Fibroblast of skin of back (primary cell): ENCODE measurements around the gene APOC3.

Experiments used
- DNase-seq: peaks from one replicate; pipeline ENCODE4 v3.0.0-alpha.2; 2013

Gene APOC3

DNA sequence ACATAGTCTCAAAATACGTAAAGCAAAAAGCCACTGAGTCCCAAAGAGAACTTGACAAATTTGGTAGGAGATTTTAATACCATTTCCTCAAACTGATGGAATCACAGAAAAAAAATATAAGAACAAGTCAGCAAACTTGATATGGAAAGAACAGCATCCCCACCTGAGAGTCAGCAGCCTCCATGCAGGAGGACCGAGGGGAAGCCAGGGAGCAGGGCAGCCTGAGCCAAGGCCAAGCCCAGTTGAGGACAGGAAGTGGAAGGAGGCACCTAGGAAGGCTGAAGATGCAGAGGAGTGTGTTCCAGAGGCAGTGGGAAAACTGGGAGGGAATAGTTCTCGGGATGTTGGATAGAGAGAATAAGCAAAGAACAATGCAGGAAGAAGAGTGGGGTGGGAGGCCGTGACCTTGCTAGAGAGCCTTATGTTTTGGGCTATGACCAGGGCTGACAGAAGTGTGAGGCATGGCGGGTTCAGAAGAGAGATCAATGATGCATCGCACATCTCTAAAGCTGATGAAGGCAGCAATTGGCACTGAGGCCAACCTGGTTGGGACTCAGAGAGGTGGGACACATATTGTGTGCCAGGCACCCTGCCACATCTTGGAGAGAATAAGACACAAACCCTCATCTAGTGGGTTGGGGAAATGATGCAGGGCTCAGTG is 22.0 kb upstream of the APOC3 start:
- DNase-seq, result no peak

DNA sequence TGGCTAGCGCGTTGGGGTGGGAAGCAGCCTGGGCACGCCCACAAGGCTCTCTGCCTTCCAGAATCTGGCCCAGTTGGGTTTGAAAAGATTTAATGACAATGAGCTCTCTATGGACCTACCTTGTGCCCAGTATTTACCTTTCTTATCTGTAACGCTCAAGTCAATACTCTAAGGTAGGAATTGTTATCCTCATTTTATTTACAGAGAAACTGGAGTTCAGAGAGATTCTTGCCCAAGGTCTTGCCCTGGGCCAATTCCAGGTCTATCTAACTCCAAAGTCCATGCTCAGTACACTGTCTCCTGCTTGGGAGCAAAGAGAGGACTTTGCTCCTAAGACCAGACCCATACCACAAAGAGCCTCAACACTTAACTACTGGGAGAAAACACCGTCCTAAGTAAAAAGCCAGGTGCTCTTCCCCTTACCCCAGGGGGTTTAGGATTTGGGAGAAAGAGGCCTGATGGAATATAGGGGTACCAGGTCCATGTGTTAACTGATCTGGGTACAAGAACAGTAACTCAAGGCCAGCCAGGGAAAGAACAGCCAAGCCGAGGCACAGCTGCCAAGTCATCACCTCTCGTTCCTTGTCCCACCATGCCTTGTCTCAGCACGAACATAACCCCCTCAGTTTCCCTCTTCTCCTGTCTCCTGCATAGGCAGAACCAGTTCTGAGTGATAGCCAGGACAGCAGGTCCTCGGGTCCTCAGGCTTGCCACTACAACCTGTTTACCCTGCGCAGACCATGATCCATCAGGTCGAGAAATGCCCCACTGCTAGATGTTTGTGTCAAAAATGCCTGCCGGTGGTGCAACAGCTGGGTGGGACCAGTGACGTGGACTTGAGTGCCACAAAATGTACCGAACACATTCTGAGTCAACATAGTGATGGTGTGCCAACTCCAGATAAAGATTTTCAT is 21.2 kb upstream of the APOC3 start:
- DNase-seq, result no peak

DNA sequence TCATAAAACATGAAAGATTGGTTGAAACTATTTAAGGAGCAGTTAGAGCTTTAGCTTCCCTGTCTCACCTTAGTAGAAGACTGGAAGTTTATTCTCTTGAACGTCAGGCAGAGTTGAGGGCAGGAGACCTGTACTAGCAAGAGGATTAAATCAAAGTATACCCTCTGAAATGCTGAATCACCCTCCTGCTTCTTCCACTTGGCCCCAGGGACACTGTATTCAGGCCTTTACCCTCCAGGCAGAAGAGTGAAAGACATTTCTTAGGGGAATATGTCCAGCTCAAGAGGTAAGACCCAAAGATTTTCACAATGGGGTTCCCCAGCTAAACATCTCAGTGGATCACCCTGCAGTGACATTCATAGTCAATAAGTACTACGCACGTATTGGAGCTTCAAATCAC is 18.5 kb upstream of the APOC3 start:
- no peak for DNase-seq

DNA sequence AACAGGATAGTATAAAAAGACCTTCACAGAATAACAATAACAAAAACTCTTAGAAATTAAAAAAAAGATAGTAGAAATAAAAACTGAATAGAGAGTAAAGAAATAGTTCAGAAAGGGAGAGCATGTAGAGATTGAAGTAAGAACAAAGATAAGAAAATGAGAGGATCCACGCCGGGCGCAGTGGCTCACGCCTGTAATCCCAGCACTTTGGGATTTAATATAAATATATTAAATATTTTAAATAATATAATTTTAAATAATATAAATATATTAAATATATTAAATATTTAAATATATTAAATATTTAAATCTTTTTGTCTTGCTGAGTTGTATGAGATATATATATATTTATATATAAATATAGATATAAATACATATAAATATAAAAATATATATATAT is 17.6 kb upstream of the APOC3 start:
- no peak for DNase-seq

DNA sequence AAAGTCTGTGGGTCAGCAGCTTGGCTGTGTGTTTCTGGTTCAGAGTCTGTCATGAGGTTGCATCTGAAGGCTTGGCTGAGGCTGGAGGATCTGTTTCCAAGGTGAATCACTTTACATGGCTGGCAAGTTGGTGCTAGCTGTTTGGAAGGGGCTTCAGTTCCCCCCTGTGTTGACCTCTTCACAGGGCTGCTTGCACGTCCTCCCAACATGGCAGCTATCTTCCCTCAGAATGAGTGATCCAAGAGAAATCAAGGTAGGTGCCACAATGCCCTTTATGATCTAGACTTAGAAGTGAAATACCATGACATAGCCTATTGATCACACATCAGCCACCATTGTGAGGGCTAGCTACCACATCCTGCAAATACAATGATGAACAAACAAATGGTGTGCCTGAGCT is 16.5 kb upstream of the APOC3 start:
- DNase-seq, result no peak

DNA sequence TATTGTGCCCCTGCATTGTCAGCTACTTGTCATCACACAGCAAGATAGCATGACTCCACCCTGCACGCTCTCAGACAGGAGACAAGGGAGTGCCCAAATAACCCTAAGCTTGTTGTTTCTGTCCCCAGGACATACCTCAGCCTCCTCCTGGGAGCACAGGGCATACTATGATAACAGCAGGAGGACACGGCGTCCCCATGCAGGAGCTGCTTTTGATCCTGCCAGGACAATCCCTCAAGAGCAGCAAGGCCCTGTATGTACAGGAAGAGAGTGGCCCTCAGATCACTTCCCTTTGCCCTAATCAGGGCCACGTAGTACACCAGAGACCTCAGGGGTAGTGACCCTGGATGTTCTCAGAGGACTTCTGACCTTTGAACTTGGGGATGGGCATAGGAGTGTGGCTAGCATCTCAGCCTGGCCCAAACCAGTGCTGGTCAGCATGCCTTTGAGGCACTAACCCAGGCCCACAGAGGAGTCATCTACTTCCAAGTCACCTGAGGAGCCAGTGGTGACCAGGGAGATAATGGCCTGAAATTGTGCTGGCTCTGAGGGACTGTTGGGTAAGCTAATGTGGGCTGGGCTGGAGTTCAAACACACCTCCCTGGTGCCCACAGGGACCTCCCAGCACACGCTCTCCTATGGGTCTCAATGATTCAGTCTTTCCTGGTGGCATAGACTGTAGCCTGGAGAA is 15.8 kb upstream of the APOC3 start:
- DNase-seq, result no peak

DNA sequence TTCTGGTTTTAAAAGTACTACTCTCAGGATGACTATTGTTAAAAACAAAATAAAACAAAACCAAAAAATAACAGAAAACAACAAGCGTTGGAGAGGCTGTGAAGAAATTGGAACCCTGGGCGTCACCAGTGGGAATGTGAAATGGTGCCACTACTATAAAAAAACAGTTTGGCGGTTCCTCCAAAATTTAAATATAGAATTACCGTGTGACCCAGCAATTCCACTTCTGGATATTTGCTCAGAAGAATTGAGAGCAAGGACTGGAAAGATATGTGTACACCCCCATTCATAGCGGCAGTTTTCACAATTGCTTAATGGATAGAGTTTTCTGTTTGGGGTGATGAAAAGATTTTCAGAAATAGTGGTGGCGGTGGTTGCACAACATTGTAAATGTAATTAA is 15.2 kb upstream of the APOC3 start:
- no peak for DNase-seq

DNA sequence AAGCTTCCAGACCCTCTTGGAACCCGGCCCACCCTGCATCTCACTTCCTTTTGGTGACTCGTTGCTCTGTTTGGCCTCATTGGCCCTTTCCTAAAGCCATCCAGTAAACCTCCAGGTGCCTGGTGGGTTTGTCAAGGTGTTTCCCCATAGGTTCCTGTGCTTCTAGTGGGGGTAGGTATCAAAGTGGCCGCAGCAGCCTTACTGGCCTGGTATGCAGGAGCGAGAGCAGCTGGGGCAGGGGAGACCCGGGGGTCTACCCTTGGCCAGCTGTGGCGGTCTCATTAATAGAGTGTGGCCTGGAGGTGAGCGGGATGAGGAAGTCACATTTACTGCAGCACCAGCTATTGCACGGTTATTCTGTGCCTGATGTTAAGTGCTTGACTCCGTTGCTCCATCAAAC is 10.7 kb upstream of the APOC3 start:
- no peak for DNase-seq

DNA sequence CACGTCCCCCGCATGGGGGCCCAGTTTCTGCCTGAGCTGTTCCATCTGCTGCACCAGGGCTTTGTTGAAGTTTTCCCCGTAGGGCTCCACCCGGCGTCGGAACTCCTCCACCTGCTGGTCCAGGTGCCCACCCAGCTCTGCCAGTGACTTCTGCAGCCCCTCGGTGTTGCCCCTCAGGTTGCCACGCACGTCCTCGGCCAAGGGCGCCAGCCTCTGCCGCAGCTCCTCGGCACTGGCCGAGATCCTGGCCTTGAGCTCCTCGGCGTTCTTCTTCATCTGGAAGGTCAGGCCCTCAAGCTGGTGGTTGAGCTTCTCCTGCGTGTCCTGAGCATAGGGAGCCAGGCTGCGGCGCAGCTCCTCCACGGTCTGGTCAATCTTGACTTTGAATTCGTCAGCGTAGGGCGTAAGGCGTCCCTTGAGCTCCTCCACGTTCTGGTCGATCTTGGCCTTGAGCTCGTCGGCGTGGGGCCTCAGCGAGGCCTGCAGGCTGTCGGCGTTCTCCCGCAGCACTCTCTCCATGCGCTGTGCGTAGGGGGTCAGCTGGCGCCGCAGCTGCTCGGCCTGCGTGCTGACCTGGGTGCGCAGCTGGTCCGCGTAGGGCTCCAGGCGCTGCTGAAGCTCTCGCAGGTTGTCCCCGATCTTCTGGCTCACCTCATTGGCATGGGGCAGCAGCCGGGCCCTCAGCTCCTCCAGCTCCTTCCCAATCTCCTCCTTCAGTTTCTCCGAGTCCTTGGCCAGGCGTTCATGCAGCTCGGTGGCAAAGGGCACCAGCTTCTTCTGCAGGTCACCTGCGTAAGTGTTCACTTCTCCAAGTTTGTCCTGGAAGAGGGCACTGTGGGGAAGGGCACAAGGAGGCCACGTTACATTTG is 8.4 kb upstream of the APOC3 start:
- DNase-seq, result no peak

DNA sequence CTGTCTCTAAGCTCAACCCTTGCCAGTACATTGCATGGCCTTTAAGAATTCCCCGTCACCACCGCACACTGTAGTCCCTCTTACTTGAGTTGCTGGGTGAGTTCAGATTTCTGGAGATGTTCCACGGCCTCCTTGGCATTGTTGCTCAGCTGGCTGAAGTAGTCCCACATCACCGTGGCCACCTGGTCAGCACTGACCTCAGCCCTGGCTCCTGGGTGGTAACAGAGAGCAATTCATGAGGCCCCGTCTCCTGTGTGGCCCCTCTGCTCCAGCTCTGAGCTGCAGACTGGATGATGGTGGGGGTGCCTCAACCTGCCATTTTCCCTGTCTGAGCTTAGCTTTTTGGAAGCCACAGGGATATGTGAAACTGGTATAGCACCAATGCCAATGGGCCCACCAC is 7.1 kb upstream of the APOC3 start:
- DNase-seq, result no peak

DNA sequence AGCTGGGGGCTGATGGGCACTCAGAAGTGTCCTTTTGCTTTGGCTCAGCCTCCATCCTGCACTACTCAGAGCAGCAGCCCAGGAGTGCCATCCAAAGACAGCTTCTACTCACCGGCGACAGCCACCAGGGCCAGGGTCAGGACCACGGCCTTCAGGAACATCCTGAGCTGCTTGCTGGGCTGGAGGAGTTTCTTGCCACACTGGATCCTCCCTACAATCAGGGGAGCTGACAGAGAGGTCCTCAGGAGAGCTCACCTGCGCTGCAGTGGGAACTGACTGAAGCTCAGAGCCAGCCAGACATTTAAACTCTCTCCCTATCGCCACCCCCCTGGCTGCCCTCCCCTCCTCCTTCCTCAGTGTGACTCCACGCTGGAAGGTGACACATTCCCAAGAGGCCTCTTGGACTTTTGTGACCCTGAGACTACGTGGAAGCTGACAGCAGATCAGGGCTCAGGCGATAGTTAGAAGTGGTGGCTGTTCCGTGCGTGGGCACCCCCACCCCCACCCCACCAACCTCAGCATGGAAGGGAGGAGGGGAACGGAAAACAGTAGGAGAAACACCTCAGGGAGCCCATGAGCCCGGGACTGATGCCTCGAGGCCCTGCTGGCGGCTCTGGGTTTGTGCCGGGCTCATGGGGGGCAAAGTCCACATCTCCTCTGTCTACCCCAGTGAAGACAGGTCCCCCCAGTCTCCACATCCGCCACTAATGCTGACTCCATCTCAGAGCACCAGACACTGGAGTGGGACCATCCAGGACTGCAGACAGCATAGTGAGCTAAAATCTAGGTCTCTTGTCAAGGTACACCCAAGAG is 6.5 kb upstream of the APOC3 start, which contains the start of gene APOA4:
TSS of gene APOA4 (minus strand) at position 274 of the 813 bp plus-strand sequence. CDS start at position 161, 113 bp downstream.
- DNase-seq, result no peak

DNA sequence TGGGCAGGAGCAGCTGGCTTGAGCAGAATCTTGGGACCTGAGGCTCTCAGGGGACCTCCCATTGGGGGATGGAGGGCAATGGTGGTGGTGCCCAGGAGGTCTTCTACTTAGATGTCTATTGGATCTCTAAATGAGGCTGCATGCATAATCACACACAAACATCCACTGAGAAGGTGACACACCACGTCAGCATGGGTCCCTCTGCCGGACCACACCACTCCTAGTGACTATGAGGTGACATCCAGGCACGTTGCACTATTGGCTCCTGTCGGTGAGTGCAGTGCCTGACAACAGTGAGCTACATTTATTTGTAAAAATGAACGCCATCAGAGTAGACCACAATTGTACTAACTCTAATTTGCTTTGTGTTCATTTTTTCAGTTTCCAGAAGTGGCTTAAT is 4.3 kb upstream of the APOC3 start:
- DNase-seq, result no peak

DNA sequence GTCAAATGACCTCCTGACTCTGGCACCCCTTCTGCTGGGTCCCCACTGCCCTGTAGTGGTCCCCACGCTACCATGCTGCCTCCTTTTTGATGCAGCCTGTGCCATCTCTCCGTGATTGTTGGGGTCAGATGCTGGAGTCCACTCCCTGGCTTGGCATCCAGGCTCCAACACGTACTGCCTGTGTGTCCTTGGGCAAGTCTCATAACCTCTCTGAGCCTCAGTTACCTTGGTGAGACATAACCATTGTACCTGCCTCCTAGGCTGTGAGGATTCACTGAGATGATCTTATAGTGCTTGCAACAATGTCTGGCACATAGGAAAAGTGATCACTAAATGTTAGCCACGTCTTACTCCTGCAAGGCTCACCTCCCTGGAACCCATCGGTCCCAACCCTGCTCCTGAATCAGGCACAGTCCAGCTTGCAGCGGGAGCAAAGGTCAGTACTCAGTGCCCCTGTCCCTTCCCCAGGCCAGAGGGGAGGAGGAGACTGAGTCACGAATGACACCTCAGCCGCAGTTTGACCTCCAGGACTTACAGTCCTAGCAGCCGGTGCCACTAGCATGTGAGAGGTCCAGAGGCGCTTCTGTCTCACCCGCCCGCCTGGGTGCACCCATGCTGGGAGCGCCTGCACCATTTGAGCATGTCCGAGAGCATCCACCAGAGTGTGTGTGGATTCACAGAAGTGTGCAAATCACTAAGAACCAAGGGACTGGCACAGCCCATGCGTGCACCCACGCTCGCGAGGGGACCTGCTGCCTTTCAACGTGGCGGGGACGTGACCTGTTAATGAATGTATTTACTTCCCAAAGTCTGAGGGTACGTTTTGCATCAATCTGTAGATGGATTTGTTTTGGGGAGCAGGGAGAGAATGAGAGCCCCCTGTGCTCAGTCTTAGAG is 3.6 kb upstream of the APOC3 start:
- DNase-seq, result no peak

DNA sequence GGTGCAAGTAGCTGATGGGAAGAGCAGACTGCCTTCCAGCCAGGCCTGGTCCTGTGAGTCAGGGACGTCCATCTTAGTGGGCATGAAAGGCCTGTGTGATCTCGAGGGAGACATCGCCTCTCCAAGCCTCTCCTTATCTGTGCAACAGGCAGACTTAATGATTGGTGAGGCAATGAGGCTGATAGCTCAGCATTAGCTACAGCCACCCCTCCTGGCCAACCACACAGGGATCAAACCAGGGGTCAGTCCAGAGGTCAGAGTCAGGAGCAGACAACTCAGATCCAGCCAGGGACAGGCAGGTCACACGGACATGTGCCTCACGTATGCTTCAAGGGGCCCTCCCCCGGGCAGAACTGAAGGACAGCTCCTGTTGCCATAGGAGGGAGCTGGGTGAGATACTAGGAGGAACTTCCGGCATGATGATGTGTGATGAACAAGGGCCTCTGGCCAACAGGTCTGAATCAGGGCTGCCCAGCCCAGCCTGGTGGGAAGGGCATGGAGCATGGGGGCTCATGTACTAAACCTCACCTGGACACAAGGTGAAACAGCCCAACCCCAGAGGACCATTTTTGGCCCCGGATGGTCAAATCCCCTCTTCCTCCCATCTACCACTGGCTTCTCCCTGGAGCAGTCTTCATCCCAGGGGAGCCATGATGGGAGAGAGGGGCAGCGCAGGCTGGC is 2.8 kb upstream of the APOC3 start:
- DNase-seq, result no peak

DNA sequence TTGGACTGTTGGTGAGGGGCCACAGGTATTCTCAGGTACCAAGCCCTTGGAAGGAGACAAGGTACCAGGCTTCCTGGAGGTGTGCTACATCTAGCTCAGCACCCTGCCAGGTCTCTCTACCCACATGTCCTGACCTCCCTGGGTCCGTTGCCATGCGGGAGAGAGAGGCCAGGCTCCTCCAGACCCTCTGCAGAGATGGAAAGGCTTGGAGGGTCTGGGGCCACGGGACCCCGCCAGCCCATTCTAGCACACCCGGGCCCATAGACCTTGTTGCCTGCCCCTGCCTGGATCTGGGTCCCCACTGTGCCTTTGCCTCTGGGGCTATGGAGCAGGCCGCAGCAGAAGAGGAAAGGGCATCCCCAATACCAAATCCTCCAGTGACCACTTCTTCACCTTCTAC is 2.2 kb upstream of the APOC3 start:
- no peak for DNase-seq

DNA sequence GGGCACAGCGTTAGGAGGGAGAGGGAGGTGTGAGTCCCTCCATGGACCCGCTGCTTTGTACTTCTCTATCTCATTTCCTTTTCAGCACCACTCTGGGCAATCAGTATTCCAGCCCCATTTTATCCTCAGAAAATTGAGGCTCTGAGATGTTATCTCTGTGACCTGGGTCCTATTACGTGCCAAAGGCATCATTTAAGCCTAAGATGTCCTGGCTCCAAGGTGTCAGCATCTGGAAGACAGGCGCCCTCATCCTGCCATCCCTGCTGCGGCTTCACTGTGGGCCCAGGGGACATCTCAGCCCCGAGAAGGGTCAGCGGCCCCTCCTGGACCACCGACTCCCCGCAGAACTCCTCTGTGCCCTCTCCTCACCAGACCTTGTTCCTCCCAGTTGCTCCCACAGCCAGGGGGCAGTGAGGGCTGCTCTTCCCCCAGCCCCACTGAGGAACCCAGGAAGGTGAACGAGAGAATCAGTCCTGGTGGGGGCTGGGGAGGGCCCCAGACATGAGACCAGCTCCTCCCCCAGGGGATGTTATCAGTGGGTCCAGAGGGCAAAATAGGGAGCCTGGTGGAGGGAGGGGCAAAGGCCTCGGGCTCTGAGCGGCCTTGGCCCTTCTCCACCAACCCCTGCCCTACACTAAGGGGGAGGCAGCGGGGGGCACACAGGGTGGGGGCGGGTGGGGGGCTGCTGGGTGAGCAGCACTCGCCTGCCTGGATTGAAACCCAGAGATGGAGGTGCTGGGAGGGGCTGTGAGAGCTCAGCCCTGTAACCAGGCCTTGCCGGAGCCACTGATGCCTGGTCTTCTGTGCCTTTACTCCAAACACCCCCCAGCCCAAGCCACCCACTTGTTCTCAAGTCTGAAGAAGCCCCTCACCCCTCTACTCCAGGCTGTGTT is 829 bp upstream of the APOC3 start:
- DNase-seq, result no peak

DNA sequence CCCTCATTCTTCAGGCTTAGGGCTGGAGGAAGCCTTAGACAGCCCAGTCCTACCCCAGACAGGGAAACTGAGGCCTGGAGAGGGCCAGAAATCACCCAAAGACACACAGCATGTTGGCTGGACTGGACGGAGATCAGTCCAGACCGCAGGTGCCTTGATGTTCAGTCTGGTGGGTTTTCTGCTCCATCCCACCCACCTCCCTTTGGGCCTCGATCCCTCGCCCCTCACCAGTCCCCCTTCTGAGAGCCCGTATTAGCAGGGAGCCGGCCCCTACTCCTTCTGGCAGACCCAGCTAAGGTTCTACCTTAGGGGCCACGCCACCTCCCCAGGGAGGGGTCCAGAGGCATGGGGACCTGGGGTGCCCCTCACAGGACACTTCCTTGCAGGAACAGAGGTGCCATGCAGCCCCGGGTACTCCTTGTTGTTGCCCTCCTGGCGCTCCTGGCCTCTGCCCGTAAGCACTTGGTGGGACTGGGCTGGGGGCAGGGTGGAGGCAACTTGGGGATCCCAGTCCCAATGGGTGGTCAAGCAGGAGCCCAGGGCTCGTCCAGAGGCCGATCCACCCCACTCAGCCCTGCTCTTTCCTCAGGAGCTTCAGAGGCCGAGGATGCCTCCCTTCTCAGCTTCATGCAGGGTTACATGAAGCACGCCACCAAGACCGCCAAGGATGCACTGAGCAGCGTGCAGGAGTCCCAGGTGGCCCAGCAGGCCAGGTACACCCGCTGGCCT is 641 bp downstream of the APOC3 start:
- DNase-seq, result no peak

DNA sequence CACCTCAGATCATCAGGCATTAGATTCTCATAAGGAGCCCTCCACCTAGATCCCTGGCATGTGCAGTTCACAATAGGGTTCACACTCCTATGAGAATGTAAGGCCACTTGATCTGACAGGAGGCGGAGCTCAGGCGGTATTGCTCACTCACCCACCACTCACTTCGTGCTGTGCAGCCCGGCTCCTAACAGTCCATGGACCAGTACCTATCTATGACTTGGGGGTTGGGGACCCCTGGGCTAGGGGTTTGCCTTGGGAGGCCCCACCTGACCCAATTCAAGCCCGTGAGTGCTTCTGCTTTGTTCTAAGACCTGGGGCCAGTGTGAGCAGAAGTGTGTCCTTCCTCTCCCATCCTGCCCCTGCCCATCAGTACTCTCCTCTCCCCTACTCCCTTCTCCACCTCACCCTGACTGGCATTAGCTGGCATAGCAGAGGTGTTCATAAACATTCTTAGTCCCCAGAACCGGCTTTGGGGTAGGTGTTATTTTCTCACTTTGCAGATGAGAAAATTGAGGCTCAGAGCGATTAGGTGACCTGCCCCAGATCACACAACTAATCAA is 2.2 kb downstream of the APOC3 start:
- DNase-seq, result no peak
